PFSK-1 (cell line): ENCODE measurements around the gene CHRNA3.

Experiments used
- FOXP2 ChIP-seq: optimal IDR thresholded peaks from 2 replicates; pipeline ENCODE3; 2011; ENCODE audit warnings: borderline replicate concordance, control low read depth, inconsistent platforms; ENCODE audit not compliant: insufficient read depth; ENCODE audit errors: extremely low read length, extremely low read depth
- POLR2AphosphoS5 ChIP-seq: IDR thresholded peaks from 2 replicates; pipeline ENCODE4 v1.6.1; 2012; ENCODE audit warnings: low read depth, mild to moderate bottlenecking, control low read depth, low read length, moderate library complexity
- SIN3A ChIP-seq: IDR thresholded peaks from 2 replicates; pipeline ENCODE4 v1.6.1; 2012; ENCODE audit warnings: mild to moderate bottlenecking, low read length, moderate library complexity, borderline replicate concordance; ENCODE audit not compliant: insufficient read depth
- TAF1 ChIP-seq: IDR thresholded peaks from 2 replicates; pipeline ENCODE4 v1.6.1; 2012; ENCODE audit warnings: low read length, control low read depth, borderline replicate concordance; ENCODE audit not compliant: insufficient read depth
- TF ChIP-seq, protein P1 (sequence below), 2 experiments: IDR thresholded peaks; 2 replicates each; pipeline versions ENCODE4 v1.6.1 to v1.8.0; 2011 to 2012; ENCODE audit warnings: low read depth in 2 of 2, low read length in 2 of 2, control low read depth in 1 of 2, inconsistent platforms in 1 of 2, mild to moderate bottlenecking in 1 of 2, moderate library complexity in 1 of 2; ENCODE audit not compliant: insufficient read depth in 1 of 2

Gene CHRNA3

DNA sequence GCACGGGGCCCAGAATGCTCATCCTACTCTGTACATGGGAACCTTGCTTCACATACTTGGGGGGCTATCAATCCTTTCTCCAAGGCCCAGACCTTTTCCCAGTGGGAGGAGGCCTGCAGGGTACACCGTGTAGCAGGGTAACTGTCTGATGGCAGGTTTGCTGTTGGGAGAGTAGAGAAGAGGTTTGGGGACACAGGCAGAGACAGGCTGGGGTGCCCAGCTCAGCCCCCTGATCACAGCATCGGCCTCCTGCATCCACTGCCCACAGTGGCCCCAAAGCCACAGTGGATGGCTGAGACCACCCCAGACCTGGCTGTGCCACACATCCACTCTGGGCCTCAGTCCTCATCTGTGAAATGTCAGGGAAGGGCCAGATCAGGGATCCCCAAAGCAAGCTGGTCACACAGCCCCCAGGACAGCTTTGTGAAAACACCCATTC lies 5.6 kb downstream of the CHRNA3 start:
- TF ChIP-seq FOXP2 (no peak), POLR2AphosphoS5 (no peak), TAF1 (no peak), SIN3A (no peak)
- TF ChIP-seq, protein P1, sequence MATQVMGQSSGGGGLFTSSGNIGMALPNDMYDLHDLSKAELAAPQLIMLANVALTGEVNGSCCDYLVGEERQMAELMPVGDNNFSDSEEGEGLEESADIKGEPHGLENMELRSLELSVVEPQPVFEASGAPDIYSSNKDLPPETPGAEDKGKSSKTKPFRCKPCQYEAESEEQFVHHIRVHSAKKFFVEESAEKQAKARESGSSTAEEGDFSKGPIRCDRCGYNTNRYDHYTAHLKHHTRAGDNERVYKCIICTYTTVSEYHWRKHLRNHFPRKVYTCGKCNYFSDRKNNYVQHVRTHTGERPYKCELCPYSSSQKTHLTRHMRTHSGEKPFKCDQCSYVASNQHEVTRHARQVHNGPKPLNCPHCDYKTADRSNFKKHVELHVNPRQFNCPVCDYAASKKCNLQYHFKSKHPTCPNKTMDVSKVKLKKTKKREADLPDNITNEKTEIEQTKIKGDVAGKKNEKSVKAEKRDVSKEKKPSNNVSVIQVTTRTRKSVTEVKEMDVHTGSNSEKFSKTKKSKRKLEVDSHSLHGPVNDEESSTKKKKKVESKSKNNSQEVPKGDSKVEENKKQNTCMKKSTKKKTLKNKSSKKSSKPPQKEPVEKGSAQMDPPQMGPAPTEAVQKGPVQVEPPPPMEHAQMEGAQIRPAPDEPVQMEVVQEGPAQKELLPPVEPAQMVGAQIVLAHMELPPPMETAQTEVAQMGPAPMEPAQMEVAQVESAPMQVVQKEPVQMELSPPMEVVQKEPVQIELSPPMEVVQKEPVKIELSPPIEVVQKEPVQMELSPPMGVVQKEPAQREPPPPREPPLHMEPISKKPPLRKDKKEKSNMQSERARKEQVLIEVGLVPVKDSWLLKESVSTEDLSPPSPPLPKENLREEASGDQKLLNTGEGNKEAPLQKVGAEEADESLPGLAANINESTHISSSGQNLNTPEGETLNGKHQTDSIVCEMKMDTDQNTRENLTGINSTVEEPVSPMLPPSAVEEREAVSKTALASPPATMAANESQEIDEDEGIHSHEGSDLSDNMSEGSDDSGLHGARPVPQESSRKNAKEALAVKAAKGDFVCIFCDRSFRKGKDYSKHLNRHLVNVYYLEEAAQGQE (IDR thresholded peaks at IDR 0.05; ENCODE audit: insufficient read depth in 1 of 2, low read depth in 2 of 2, low read length in 2 of 2) = no peak

DNA sequence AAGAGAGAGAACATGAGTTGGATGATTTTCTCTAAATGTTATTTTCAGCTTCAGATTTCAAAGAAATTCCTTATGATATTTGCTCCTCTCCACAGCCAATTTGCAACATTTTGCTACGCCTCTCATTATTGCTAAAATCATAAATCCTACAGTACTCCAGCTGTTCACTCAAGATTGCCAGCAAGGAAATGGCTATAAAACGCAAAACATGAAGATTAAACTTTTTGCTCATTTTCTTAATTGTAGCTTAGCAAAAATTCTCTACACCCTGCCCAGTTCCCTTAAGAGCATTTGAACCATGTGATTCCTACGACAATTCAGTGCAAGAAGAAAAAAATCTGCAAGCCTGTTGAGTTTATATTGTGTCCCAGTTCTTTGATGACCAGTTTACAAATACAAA lies 6.8 kb downstream of the CHRNA3 start:
- TF ChIP-seq, protein P1 (IDR thresholded peaks at IDR 0.05; ENCODE audit: insufficient read depth in 1 of 2, low read depth in 2 of 2, low read length in 2 of 2) = no peak
- TF ChIP-seq TAF1 (no peak), SIN3A (no peak), FOXP2 (no peak), POLR2AphosphoS5 (no peak)

DNA sequence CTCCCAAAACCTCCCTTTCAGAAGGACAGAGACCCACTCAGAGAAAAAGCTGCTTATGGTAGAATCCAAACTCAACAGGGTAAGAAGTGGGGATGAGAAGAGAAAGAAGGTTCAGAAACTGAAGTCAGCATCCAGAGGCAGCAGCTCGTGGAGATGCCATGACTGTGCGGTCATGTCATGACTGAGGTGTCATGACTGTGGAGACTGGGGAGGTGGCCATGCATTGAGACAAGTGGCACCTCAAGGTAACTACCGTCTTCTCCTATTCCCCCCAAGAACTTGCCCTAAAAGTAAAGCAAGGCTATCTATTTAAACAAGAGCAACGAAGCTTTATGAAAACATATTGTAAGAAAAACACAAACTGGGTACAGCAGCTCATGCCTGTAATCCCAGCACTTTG lies 15.1 kb downstream of the CHRNA3 start:
- no peak for TF ChIP-seq TAF1
- no peak for TF ChIP-seq POLR2AphosphoS5
- no peak for TF ChIP-seq FOXP2
- TF ChIP-seq, protein P1 (IDR thresholded peaks at IDR 0.05; ENCODE audit: insufficient read depth in 1 of 2, low read depth in 2 of 2, low read length in 2 of 2) = no peak
- no peak for TF ChIP-seq SIN3A

DNA sequence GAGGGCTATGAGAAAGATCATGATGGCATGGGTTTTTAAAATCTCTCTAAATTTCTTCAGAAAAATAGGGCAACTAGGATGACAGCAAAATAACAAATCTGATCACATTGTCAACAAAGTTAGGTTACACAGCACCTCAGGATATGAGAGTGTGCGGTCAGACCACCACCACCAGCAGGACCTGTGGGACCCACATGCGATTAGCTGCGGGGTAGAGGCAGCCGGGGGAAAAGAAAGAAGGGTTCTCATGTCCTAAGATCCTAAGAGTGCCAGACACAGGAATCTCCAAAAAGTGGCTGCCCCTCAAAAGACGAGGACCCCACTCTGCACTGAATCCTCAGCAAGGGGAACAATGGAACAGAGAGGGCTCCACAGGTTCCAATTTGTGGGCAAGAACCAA lies 15.6 kb downstream of the CHRNA3 start:
- TF ChIP-seq SIN3A = no peak
- no peak for TF ChIP-seq TAF1
- TF ChIP-seq POLR2AphosphoS5 = no peak
- TF ChIP-seq, protein P1 (IDR thresholded peaks at IDR 0.05; ENCODE audit: insufficient read depth in 1 of 2, low read depth in 2 of 2, low read length in 2 of 2) = no peak
- no peak for TF ChIP-seq FOXP2

DNA sequence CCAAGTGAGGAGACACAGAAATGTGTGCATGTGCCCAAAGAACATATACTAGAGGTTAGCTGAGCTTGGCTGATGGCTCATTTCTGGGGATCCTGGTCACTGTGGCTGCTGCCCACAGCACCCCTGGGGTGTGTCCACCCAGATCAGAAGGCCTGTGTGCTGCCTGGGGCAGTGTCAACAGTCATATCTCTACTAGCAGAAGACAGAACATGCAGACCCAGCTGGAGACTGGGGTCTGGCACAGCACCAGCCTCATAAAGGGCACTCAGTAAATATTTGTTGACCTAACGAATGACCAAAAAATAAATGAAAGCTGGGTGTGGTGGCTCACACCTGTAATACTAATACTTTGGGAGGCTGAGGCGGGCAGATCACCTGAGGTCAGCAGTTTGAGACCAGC lies 16.4 kb downstream of the CHRNA3 start:
- TF ChIP-seq POLR2AphosphoS5 (no peak), TAF1 (no peak), FOXP2 (no peak), SIN3A (no peak)
- TF ChIP-seq, protein P1 (IDR thresholded peaks at IDR 0.05; ENCODE audit: insufficient read depth in 1 of 2, low read depth in 2 of 2, low read length in 2 of 2) = no peak
